ENCODE measurements around the gene TMPRSS7.

TMPRSS7 gene

DNA sequence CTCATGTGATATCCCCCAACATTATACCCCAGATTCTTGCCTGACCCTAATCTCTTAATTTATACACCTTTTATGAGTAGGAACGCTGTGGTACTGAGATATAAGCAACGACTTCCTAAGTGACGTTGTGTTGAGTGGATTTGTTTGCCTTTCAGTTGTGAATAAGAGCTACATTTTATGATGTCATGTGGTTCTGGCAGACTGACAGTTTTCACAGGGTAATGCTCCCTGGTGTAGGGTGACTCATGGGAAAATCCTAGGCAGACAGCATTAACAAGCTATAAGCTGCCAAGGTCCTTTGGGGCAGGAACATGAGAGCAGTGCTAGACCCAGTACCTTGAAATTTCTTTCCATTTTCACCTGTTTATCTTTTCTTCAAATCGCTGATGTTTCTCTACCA, 62.8 kb downstream of the TMPRSS7 start:
- no peak for TF ChIP-seq Cebpa-rat (IDR thresholded peaks at IDR 0.05)
- no peak overlapping the region for H3K4me3 ChIP-seq
- no peaks in the 10 kb centered on the region for H4K20me1 ChIP-seq
- peaks cover 0 to 9% (median 0%) of the 10 kb centered on the region in 11 experiments; a peak in 1 of 22 replicates for H3K27me3 ChIP-seq
- peaks cover 10 to 19% (median 11%) of the 10 kb centered on the region in 10 experiments for H3K4me1 ChIP-seq
- H3K9me3 ChIP-seq (replicated peaks in 1 of 11): peaks cover 6 to 54% (median 44%) of the 10 kb centered on the region in 11 experiments; a peak in 19 of 22 replicates
- no peaks in the 10 kb centered on the region for H3K36me3 ChIP-seq
- H3K9ac ChIP-seq: no peak overlapping the region
- no peak overlapping the region for H3K4me2 ChIP-seq
- H3K27ac ChIP-seq: no peak overlapping the region

DNA sequence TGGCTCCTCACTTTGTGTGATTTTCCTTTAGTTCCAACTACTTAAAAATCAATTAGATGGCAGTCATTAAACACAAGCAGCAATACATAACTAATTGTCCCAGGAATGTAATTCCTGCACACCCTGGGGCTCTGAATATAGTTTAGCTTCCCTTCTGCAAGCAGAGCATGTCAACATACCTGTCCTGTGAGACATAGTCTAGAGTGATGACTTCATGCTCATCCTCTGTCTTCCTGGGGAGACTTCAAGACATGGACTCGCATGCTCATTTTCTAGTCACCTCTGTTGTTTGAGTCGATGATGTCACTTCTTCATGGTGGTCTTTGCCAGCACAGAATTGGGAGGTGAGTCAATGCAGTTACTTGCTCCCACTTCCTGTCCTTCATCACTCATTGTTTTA, 67.4 kb downstream of the TMPRSS7 start:
- peaks cover 0 to 40% (median 26%) of the 10 kb centered on the region in 11 experiments; a peak in 18 of 22 replicates for H3K9me3 ChIP-seq (replicated peaks in 1 of 11)
- H3K27ac ChIP-seq: no peak overlapping the region
- no peak overlapping the region for H3K4me3 ChIP-seq
- H3K27me3 ChIP-seq: no peaks in the 10 kb centered on the region
- no peak overlapping the region for H3K4me2 ChIP-seq
- H3K36me3 ChIP-seq: no peaks in the 10 kb centered on the region
- peaks cover 0 to 16% (median 0%) of the 10 kb centered on the region in 10 experiments; a peak in 9 of 20 replicates for H3K4me1 ChIP-seq
- no peak overlapping the region for H3K9ac ChIP-seq
- no peak for TF ChIP-seq Cebpa-rat (IDR thresholded peaks at IDR 0.05)
- H4K20me1 ChIP-seq: no peaks in the 10 kb centered on the region

DNA sequence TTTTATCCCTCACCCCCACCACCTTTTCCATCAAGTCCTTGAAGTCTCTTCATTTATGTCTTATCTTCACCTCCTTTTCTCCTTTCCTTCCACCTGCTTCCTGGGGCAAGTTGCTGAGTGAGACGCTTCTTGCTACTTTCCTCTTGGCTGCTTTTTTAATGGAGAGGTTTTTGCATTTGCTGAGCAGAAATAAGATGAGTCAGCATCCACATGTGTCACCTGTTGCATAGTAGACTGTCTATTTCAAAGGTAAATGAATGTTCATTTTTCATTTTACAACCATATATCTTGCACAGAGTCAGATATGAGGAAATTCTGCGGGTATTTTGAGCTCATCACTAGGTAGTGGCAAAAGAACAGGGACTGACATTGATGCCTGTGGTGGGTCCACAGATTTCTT, 70.2 kb downstream of the TMPRSS7 start:
- no peak for TF ChIP-seq Cebpa-rat (IDR thresholded peaks at IDR 0.05)
- Histone ChIP-seq H3K9ac (no peak overlapping the region), H3K27me3 (no peaks in the 10 kb centered on the region), H3K27ac (no peak overlapping the region), H3K9me3 (replicated peaks in 1 of 11) (peaks cover 0 to 14% (median 3%) of the 10 kb centered on the region in 11 experiments; a peak in 8 of 22 replicates), H3K4me1 (peaks cover 0 to 9% (median 0%) of the 10 kb centered on the region in 10 experiments; a peak in 6 of 20 replicates), H3K36me3 (no peaks in the 10 kb centered on the region), H3K4me3 (no peak overlapping the region), H3K4me2 (no peak overlapping the region), H4K20me1 (no peaks in the 10 kb centered on the region)

DNA sequence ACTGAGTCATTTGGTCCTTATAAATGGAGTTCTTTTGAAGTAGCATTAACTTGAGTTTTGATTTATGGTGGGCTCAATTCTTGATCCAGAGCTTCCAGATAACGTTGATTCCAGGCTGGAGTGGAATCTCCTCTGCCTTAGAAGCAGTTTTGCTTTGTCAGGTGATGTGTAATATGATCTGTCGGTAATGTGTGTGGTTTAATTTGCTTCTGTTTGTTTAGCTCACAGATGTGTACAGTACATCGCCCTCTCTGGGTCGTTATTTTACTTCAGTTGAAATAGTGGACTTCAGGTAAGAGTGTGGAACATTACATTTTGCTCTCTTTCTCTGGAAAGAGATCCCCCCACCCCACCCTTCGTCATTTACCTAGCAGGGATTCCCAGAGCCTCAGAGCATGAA, 74.8 kb downstream of the TMPRSS7 start:
- H3K4me3 ChIP-seq: no peak overlapping the region
- no peaks in the 10 kb centered on the region for H3K36me3 ChIP-seq
- no peaks in the 10 kb centered on the region for H4K20me1 ChIP-seq
- peaks cover 0 to 9% (median 0%) of the 10 kb centered on the region in 11 experiments; a peak in 1 of 22 replicates for H3K27me3 ChIP-seq
- no peak overlapping the region for H3K9ac ChIP-seq
- H3K4me1 ChIP-seq: peaks cover 0 to 40% (median 20%) of the 10 kb centered on the region in 10 experiments; a peak in 15 of 20 replicates
- TF ChIP-seq Cebpa-rat (IDR thresholded peaks at IDR 0.05): no peak
- H3K27ac ChIP-seq: no peak overlapping the region
- H3K9me3 ChIP-seq (replicated peaks in 1 of 11): no peaks in the 10 kb centered on the region
- H3K4me2 ChIP-seq: no peak overlapping the region

DNA sequence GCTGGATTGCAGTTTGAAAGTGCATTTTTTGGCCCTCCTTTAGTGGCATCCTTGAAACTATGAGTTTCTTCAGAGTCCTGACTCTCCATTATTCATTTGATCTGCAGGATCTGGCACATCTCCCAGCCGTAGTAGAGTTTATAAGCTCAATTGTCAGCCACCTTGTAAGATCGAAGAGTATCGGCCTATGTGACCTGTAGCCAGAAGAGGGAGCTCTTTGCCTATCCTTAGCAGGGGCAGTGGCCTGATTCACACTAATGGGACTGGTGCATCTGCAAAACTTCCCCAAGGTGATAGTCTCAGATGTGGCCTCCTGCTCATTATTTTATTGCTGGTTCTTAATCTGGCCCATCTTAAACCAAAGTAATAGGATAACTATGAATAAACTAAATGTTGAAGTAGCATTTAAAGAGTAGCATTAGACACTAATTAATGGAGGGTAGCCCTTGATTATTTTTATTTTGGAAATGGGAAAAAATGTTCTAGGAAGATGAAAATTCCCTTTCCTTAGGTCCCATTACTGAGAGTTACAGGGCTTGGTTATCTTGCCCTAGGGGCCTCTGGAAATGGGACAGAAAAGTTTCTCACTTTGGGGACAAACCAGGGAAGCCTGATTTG, 77.4 kb downstream of the TMPRSS7 start:
- Histone ChIP-seq H3K4me3 (no peak overlapping the region), H3K9ac (no peak overlapping the region), H3K27me3 (peaks cover 0 to 18% (median 0%) of the 10 kb centered on the region in 11 experiments; a peak in 4 of 22 replicates), H3K27ac (no peak overlapping the region), H3K9me3 (replicated peaks in 1 of 11) (no peaks in the 10 kb centered on the region), H4K20me1 (no peaks in the 10 kb centered on the region), H3K36me3 (no peaks in the 10 kb centered on the region), H3K4me2 (peak overlapping the region in 5 of 11 experiments; percentile 3 to 86 (median 24); a peak in 7 of 22 replicates), H3K4me1 (peaks cover 15 to 57% (median 44%) of the 10 kb centered on the region in 10 experiments)
- no peak for TF ChIP-seq Cebpa-rat (IDR thresholded peaks at IDR 0.05)

DNA sequence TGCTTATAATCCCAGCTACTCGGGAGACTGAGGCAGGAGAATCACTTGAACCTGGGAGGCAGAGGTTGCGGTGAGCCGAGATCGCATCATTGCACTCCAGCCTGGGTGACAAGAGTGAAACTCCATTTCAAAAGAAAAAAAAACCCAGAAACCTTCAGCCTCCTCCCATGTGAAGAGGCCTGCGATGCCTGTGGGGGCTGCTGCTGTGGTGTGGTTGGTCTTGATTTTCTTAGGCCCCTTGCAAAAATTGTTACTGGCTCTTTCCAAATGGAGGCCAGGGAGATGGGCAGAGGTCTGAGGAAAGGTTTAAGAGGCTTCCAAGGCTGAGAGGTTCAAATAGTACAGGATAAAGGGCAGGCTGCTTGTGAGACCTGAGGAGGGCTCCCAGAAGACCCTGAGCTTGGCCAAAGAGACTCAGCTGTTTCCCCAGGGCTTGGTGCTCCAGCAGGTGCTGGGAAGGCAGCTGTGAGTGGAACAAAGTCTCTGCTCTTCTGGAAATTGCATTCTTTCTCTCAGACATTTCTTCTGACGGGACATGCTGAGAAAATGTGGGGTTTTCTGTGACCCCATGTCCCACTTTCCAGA, 80.1 kb downstream of the TMPRSS7 start:
- peak overlapping the region in 3 of 11 experiments; percentile 24 to 38 (median 34); a peak in 4 of 22 replicates for H3K27ac ChIP-seq
- H3K27me3 ChIP-seq: peaks cover 0 to 18% (median 0%) of the 10 kb centered on the region in 11 experiments; a peak in 4 of 22 replicates
- H3K36me3 ChIP-seq: no peaks in the 10 kb centered on the region
- H3K9me3 ChIP-seq (replicated peaks in 1 of 11): no peaks in the 10 kb centered on the region
- peak overlapping the region in 1 of 10 experiments; percentile 25; a peak in 1 of 20 replicates for H3K4me3 ChIP-seq
- H3K4me1 ChIP-seq: peaks cover 43 to 85% (median 71%) of the 10 kb centered on the region in 10 experiments
- TF ChIP-seq Cebpa-rat (IDR thresholded peaks at IDR 0.05): no peak
- H3K9ac ChIP-seq: peak overlapping the region in 2 of 11 experiments; percentile 48 to 53; a peak in 4 of 22 replicates
- peak overlapping the region; percentile 12 to 92 (median 77); a peak in 21 of 22 replicates for H3K4me2 ChIP-seq
- 0 out of 22 replicates have a peak, but pooled peaks cover 0 to 3% (median 0%) of the 10 kb centered on the region in 11 experiments for H4K20me1 ChIP-seq

DNA sequence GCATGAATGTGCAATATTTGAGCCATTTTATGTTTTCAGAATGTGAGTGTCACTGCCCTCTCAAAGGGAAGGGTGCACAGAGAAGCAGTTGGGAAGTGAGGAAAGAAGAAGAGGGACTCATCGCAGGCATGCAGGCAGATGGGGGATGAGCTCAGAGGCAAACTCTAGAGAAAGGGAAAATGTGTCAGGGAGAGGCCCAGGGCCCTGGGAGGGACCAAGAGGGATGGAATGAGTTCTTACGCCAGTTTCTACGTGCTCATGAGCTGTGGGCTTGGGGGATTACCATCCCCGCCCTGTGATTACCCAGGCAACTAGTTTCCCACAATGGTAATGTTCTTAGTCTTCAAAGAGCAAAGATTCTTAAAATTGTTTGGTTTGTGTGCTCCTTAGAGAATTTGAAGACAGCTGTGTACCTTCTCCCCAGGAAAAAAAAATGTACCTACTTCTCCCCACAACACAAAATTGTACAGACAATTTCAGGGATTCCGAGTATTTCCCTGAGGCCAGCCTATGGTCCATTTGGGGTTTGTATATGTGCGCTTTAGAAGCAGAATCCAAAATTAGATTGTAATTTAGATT, 80.7 kb downstream of the TMPRSS7 start:
- Histone ChIP-seq H3K4me1 (peaks cover 49 to 91% (median 77%) of the 10 kb centered on the region in 10 experiments), H3K4me3 (peak overlapping the region in 1 of 10 experiments; percentile 25; a peak in 1 of 20 replicates), H3K9me3 (replicated peaks in 1 of 11) (no peaks in the 10 kb centered on the region), H3K27me3 (peaks cover 0 to 18% (median 0%) of the 10 kb centered on the region in 11 experiments; a peak in 4 of 22 replicates), H3K27ac (peak overlapping the region in 3 of 11 experiments; percentile 24 to 38 (median 25); a peak in 4 of 22 replicates), H4K20me1 (0 out of 22 replicates have a peak, but pooled peaks cover 0 to 3% (median 0%) of the 10 kb centered on the region in 11 experiments), H3K9ac (peak overlapping the region in 2 of 11 experiments; percentile 48 to 53; a peak in 4 of 22 replicates), H3K36me3 (no peaks in the 10 kb centered on the region), H3K4me2 (peak overlapping the region; percentile 12 to 92 (median 77); a peak in 21 of 22 replicates)
- no peak for TF ChIP-seq Cebpa-rat (IDR thresholded peaks at IDR 0.05)

DNA sequence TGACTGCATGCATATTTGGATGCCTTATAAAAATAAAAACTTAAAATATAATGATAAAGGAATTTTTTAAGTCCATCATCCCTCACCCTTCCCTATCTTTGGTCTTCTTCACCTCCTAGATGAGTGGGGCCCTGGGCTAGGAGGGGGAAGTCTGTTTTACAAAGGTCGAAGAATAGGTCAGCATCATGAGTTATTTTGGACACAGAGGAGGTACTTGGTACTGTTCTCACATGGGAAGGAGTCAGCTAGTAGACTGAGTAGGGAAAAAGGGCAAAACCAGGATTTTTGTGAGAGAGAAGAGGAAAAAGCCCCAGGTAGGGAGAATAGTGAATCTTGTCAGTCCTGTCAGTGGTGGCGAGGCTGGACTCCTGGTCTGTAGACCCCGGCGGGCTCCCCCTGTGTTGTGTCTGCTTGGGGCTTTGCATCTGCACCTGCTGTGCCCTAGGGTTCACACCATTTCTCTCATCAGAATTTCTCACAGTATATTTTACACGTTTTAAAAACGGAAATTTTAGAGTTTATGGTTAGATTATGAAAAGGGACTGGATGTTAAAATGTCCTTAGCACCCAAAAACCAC, 81.4 kb downstream of the TMPRSS7 start:
- 0 out of 22 replicates have a peak, but pooled peaks cover 0 to 3% (median 0%) of the 10 kb centered on the region in 11 experiments for H4K20me1 ChIP-seq
- H3K9me3 ChIP-seq (replicated peaks in 1 of 11): no peaks in the 10 kb centered on the region
- H3K4me1 ChIP-seq: peaks cover 55 to 97% (median 84%) of the 10 kb centered on the region in 10 experiments
- peak overlapping the region in 9 of 11 experiments; percentile 12 to 92 (median 77); a peak in 17 of 22 replicates for H3K4me2 ChIP-seq
- H3K4me3 ChIP-seq: no peak overlapping the region
- no peak for TF ChIP-seq Cebpa-rat (IDR thresholded peaks at IDR 0.05)
- H3K27ac ChIP-seq: no peak overlapping the region; a peak in 1 of 22 replicates
- H3K36me3 ChIP-seq: no peaks in the 10 kb centered on the region
- no peak overlapping the region; a peak in 1 of 22 replicates for H3K9ac ChIP-seq
- peaks cover 0 to 18% (median 0%) of the 10 kb centered on the region in 11 experiments; a peak in 4 of 22 replicates for H3K27me3 ChIP-seq

Data from BLaER1 treated with 17β-estradiol and CSF1 and Interleukin-3, amounts not matched to agents 10 nM and 100 nM (cell line).